GM20000 (cell line): ENCODE measurements around the gene MAP2K2.

Experiments used
- DNase-seq: peaks from one replicate; pipeline ENCODE4 v3.0.0; 2012; ENCODE audit warnings: low spot score
- CTCF ChIP-seq: IDR thresholded peaks from 2 replicates; pipeline ENCODE4 v1.5.1; 2012; ENCODE audit warnings: mild to moderate bottlenecking, control low read depth; ENCODE audit errors: extremely low read depth, missing control alignments

MAP2K2 gene

GRCh38 chr19:4101496-4101770 is 22.5 kb downstream of the MAP2K2 start:
- no peak for TF ChIP-seq CTCF
- DNase-seq, result no peak

GRCh38 chr19:4100647-4101495 is 23.1 kb downstream of the MAP2K2 start:
- TF ChIP-seq CTCF, result no peak
- DNase-seq, result no peak

GRCh38 chr19:4099041-4099764 is 24.7 kb downstream of the MAP2K2 start:
- no peak for DNase-seq
- no peak for TF ChIP-seq CTCF

- no peak for TF ChIP-seq CTCF
These were observed 25.4 kb downstream of the MAP2K2 start for GRCh38 chr19:4098493-4098892.

GRCh38 chr19:4097501-4097900 is 26.4 kb downstream of the MAP2K2 start:
- no peak for TF ChIP-seq CTCF
- no peak for DNase-seq

More at GRCh38 chr19:4098493-4098892, 25.4 kb downstream of the MAP2K2 start:
- no peak for DNase-seq

GRCh38 chr19:4096049-4096892 is 27.7 kb downstream of the MAP2K2 start:
- no peak for DNase-seq
- no peak for TF ChIP-seq CTCF

GRCh38 chr19:4095488-4095844 is 28.5 kb downstream of the MAP2K2 start:
- DNase-seq, result no peak
- TF ChIP-seq CTCF, result no peak
